Measurements from ENCODE around the gene MOV10L1.

MOV10L1 gene

GRCh38 chr22:50058906-50059880 is 30.6 kb upstream of the MOV10L1 start:
- DNase-seq (ENCODE audit: low read depth, low spot score) = no peak

DNA sequence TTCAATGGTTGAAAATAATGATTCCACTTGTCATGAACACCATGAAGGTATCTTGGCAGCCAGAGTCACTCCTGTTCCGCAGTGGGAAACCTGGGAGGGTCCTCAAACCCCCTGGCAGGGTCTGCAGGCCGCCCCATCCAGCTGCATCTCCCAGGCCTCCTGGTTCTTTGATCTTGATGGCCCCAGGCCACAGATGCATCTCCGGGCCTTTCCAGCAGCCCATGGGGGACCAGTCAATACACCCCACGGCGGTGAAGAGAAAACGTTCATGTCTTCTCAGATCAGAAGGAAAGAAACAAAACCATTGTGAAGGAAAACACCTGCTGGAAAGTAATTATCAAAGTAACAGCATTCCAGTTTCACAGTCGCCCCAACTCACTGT is 29.9 kb upstream of the MOV10L1 start:
- no peak for DNase-seq (ENCODE audit: low read depth, low spot score)

DNA sequence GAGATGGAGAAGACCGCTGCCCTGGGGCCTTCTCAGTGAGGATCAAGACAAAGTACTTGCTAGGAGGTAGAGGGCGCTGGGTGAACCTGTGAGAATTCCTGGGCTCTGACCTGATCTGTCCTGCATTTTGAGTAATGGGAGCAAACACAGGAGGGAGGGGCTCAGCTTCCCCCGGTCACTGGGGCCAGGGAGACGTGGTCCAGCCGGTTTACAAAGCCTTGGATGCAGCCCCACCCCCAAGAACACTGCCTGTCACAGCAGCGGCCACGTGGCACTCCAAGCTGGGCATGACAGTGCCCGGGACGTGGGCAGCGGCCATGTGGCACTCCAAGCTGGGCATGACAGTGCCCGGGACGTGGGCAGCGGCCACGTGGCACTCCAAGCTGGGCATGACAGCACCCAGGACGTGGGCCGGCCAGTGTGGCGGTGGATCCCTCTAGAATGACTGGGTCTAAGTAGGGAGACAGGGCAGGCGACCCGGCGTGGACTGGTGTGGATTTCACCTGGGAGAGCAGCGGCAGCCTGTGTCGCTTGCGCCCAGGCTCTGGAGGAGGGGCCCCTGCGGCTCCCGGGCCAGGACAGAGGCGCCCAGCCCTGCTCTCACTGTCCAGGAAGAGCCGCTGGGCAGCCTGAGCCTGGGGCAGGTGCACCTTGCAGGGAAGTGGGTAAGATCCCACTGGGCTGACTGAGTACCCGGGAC is 29.2 kb upstream of the MOV10L1 start:
- DNase-seq (ENCODE audit: low read depth, low spot score) = no peak

- DNase-seq (ENCODE audit: low read depth, low spot score) = no peak
Measured at GRCh38 chr22:50061141-50061823, 28.5 kb upstream of the MOV10L1 start.

- no peak for DNase-seq (ENCODE audit: low read depth, low spot score)
Measured at GRCh38 chr22:50061824-50062355, 27.9 kb upstream of the MOV10L1 start.

- no peak for DNase-seq (ENCODE audit: low read depth, low spot score)
Measured at GRCh38 chr22:50062509-50063135, 27.2 kb upstream of the MOV10L1 start.

DNA sequence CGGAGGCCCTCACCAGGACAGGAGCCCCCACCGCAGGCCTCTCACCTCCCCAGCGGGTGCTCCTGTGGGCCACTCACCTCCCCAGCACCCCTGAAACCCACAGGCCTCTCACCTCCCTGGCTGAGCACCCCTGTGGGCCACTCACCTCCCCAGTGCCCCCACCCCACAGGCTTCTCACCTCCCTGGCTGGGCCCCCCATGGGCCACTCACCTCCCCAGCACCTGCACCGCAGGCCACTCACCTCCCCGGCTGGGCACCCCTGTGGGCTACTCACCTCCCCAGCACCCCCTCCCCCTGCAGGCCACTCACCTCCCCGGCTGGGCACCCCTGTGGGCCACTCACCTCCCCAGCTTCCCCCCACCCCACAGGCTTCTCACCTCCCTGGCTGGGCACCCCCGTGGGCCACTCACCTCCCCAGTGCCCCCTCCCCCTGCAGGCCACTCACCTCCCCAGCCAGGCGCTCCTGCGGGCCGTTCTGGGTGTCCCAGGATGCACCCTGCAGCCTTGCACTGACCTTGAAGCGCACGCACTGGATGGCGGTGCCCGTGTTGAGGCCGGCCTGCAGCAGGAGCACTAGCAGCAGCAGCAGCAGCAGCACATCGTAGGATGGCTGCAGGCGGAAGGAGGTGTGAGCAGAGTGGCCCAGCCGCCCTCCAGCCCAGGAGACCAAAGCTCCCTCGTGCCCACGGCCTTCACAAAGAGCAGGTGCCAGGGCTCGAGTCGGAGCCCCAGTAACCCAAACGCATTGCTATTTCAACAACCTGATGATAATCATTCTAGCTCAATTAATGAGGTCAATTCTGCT is 26.0 kb upstream of the MOV10L1 start:
- no peak for DNase-seq (ENCODE audit: low read depth, low spot score)

DNA sequence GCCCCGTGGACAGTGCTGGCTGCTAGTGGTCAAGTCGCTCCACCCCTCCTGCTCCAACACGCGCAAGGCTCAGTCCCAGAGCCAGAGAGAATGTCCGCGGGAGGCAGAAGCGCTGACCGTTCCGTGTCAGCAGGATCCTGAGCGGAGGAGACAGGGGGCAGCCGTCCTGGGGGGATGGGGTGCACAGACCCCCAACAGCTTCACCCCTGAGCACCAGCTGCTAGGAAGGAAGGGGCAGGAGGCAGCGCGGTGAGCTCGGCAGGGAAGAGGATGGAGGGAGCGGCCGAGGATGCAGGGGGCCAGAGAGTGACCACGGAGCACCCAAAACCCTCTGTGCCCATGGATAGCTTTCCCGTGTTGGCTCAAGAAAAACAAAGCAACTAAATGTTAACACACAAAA is 25.4 kb upstream of the MOV10L1 start:
- no peak for DNase-seq (ENCODE audit: low read depth, low spot score)

GRCh38 chr22:50067244-50067643 is 22.6 kb upstream of the MOV10L1 start:
- DNase-seq (ENCODE audit: low read depth, low spot score) = no peak

GRCh38 chr22:50068096-50068495 is 21.7 kb upstream of the MOV10L1 start:
- no peak for DNase-seq (ENCODE audit: low read depth, low spot score)

- no peak for DNase-seq (ENCODE audit: low read depth, low spot score)
Measured at GRCh38 chr22:50070366-50070765, 19.4 kb upstream of the MOV10L1 start.

DNA sequence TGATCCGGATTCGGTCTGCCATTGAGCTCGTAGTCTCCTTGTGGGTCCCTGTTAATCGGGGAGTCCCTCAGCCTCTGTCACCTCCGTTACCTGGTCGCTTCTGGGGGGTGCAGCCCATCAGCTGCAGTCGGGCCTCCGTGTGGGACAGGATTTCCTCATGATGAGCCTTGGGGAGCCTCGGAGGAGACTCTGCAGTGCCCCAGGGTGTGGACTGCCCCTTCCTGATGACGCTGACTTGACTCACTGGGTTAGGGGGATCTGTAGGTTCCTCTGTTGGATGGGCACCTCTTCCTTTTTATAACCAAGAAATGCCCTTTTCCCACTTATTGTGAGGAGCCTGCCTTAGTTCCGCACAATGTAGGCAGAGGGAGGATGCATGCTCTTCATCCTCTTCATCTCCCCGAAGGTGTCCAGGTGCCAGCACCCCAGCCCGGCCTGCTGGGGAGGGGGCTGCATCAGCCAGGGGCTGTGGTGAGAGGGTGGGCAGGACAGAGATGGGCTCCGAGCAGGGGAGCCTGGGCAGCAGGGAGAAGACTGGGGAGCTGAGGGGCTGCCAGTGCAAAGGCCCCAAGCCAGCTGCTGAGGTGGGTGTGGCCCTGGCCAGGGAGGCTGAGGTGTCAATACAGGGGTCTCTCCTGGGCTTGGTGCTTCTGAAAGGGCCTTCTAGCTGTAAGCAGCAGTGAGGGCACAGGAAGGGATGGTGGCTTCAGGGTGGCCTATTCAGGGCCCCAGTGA is 18.2 kb upstream of the MOV10L1 start:
- no peak for DNase-seq (ENCODE audit: low read depth, low spot score)

DNA sequence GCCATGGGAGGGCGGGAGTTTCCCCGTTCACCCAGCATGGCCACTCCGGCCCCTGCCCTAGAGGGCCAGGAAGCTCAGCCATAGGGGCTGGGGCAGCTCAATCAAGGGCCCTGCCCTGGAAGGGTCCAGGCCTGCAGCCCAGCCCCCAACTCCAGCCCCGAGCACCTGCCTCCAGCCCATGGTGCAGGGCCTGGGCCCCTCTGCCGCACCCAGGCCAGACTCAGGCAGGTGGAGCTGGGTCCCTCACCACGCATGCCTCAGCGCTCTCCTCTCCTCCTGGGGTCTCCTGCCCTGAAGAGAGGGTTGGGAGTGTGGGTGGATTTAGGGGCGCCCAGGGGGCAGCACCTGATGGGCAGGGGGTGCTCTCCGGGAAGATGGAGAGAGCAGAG is 17.6 kb upstream of the MOV10L1 start:
- DNase-seq (ENCODE audit: low read depth, low spot score) = no peak

GRCh38 chr22:50072714-50073538 is 16.9 kb upstream of the MOV10L1 start:
- DNase-seq (ENCODE audit: low read depth, low spot score) = no peak

DNA sequence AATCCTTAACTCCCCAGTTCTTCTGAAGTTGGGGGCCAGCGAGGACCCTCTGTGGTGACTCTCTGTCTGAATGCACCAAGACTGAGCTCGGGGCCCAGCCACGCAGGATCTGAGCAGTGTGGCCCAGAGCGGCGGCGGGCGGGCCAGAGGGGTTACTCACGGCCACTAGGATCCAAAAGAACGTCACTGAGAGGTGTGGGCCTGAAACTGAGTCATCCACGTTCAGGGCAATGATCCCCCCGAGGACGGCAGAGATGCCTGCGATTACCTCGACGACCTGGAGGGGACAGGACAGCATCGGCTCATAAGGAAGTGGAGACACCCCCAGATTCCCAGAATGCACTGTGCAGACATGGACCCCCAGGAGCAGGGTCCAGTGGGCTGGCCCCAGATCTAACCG is 15.8 kb upstream of the MOV10L1 start:
- no peak for DNase-seq (ENCODE audit: low read depth, low spot score)

- DNase-seq (ENCODE audit: low read depth, low spot score) = no peak
Measured at GRCh38 chr22:50074551-50075530, 15.0 kb upstream of the MOV10L1 start.

- no peak for DNase-seq (ENCODE audit: low read depth, low spot score)
Measured at GRCh38 chr22:50076646-50077535, 12.9 kb upstream of the MOV10L1 start.
